GM21723 (cell line): ENCODE data around the gene WDR5.
"Not testable (repeated sequence)": the region's sequence is repeated elsewhere in the genome, so short reads cannot be mapped to it uniquely, and the experiment has no call there.

ENCODE experiments used
- ATAC-seq: cut with Tn5 transposase; IDR thresholded peaks from one replicate; pipeline ENCODE4 v1.9.1; 2021; ENCODE audit warnings: mild to moderate bottlenecking, moderate library complexity; ENCODE audit not compliant: unreplicated experiment

The WDR5 gene

DNA sequence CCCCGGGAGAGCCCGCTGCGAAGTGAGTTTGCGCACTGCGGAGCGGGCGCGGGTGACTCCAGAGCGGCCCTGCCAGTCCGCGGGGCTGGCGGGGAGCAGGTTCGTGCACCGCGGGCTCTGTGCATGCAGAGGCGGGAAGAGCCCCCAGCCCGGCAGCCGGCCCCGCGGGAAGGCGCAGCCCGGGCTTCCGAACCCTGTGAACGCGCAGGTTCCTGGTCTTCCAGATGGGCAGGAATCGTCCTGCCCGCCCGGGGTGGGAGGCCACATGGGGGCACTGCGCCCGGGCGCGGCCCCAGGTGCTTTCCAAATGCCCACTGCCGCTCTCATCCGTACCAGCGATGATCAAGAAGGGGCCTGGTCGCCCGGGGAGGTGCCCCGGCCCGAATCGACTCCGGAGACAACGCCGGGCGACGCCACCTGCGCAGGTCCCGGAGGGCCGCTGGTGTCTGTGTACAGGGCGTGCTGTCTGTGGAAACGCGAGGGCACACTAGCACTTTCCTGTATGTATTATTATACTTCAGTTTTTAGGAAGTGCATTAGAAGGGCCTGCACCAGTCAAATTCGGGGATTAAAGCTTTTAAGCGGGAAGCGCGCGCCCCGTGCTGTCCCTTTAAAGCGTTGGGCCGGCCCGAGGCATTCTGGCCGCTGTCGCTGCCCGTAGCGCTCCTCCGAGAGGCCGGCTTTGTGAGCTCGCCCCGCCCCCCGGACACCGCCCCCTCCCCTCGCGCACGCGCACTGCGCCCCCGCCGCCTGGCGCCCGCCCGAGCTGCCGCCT is at the start of gene WDR5:
Gene WDR5 (plus strand): TSS at position 740 of the 775 bp plus-strand sequence. CDS start 3,796 bp downstream, outside the sequence.
- ATAC-seq = peak; percentile 46

GRCh38 chr9:134088063-134088725 is 47.7 kb upstream of the WDR5 start:
- no peak for ATAC-seq

DNA sequence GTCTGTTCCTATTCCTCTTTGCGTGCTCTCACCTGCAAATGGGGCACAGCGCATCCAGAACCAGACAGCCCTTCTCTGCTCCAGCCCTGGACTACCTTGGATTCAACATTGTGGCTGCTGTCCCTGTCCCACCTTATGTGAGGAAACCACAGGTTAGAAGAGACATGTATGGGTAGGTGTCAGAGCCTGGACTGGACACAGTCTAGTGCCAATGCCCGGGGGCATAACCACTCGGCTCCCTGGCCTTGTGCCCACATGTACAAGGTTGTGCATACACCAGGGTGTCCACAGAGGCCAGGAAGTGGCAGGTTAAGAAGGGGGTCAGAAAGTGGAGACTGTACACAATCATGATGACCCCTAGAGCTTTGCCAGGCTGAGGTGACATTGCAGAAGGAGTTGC is 45.9 kb upstream of the WDR5 start:
- ATAC-seq = no peak

- no peak for ATAC-seq
These were observed 36.6 kb upstream of the WDR5 start for GRCh38 chr9:134099123-134099761.

GRCh38 chr9:134100040-134100439 is 35.8 kb upstream of the WDR5 start:
- ATAC-seq = no peak

GRCh38 chr9:134101133-134101532 is 34.7 kb upstream of the WDR5 start:
- ATAC-seq = not testable (repeated sequence)

DNA sequence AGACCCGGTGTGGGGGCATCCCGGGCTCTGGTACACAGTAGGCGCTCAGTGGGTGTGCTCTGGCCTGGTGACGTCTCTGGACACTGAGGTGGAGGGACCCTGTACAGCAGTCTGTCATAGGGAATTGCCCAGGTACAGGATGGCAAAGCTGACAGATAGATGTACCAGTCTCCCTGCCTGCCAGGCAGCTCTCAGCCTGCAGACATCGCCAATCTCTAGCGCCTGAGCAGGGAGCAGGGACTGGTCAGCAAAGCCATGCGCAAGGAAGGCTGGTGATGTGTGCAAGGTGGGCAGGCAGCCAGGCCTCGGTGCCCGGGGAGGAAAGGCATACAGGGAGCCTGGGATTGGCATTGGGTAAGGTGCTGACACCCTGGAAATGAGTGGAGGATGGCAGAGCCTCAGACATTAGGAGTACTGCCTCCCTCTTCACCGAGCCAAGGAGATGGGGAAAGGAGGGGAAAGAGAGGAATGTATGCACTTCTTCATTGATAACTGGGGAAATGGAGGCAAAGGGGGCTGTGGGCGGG is 34.2 kb upstream of the WDR5 start:
- no peak for ATAC-seq

- ATAC-seq = no peak
These were observed 32.4 kb upstream of the WDR5 start for GRCh38 chr9:134103391-134103998.

- ATAC-seq = no peak
These were observed 24.8 kb upstream of the WDR5 start for GRCh38 chr9:134111064-134111463.

DNA sequence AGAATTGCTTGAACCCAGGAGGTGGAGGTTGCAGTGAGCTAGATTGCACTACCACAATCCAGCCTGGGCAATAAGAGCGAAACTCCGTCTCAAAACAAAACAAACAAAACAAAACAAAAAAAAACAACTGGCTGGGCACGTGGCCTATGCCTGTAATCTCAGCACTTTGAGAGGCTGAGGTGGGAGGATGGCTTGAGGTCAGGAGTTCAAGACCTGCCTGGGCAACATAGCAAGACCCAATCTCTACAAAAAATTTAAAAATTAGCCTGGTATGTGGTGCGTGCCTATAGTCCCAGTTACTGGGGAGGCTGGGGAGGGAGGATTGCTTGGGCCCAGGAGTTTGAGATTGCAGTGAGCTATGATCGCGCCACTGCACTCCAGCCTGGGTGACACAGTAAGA is 23.3 kb upstream of the WDR5 start:
- no peak for ATAC-seq

DNA sequence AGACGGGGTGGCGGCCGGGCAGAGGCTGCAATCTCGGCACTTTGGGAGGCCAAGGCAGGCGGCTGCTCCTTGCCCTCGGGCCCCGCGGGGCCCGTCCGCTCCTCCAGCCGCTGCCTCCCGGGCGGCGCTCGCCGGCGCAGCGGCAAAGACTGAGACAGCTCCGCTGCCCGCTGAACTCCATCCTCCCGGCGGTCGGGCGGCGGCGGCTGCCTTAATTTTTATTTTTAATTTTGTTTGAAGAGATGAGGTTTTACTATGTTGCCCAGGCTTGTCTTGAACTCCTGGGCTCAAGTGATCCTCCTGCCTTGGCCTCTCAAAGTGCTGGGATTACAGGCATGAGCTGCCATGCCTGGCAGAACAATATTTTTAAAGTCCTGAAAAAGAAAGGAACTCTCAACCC is 16.9 kb upstream of the WDR5 start:
- not testable (repeated sequence) for ATAC-seq

- no peak for ATAC-seq
These were observed 12.1 kb upstream of the WDR5 start for GRCh38 chr9:134123764-134124128.

DNA sequence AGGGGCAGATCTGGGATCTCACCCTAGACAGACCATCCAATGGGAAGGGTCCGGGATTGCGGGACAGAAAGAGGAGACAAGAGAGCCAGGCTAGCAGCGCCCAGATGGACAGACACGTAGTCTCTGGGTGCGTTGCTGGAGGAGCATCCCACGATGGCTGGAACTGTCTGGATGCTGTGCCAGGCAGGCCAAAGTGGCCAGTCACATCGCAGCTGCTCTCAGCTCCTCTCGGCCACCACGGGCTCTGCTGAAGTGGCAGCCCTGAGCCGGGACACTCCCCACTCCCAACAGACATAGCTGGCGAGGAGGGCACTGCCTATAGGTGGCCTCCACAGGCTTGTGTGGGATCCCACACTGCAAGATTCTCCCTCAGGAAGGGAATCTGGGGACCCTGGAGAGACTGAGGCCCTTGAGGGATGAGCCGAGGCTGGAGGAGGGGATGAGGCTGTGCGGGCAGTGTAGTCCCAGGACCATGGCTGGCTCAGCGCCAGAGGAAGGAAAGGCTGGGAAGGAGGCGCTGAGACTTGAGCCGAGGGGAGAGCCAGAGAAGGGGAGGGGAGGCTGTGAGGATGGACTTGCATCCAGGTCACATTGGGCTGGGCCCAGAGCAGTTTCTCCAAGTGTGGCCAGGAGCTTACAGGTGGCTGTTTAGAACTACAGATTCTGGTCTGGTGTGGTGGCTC is 10.3 kb upstream of the WDR5 start:
- ATAC-seq = no peak

GRCh38 chr9:134126373-134126772 is 9.5 kb upstream of the WDR5 start:
- no peak for ATAC-seq

- no peak for ATAC-seq
These were observed 8.8 kb upstream of the WDR5 start for GRCh38 chr9:134127065-134127580.

GRCh38 chr9:134127616-134128015 is 8.3 kb upstream of the WDR5 start:
- ATAC-seq = no peak

DNA sequence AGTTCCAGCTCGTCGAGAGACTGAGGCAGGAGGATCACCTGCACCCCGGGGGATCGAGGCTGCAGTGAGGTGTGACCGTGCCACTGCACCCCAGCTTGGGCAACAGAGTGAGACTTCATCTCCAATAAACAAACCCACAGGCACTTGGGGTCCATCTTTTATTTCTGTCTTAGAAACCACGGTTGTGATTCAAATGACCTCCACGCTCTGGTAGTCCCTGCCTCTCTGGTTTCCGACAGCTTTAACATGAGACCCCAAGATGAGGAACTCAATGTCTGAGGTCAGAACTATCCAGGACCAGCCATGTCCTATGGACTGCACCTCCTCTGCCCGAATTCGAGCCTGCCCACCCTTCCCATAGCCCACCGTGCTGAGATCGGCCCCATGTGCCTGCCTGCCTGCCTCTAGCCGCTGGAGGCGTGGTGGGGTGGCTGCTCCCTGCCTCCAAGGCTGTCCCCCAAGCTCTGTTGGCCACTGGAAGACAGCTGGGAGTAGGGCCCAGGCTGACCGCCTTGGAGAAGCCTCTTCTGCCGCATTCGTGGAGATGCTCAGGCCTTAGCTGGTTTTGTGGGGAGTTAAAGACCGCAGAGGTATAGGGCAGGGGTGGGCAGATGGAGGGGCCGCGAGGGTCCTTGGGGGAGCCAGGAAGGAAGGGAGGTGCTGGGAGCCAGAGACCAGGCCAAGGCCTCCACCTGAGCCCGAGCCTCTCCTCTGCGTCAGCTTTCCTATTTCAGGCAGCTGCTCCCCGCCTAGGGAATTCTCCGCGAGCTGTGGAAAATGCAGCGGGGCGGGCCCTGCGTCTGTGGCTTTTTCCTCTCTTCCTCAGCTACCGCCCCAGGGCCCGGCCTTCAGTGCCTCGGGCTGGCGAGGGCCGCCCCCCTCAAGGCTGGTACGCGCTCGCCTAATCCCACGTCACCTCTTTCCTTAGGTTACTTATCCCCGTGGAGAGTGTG is 6.9 kb upstream of the WDR5 start:
- no peak for ATAC-seq

- no peak for ATAC-seq
These were observed 5.1 kb upstream of the WDR5 start for GRCh38 chr9:134130503-134131375.
